Measurements from ENCODE around the gene METTL27. TPM values are rescaled to one million over a fixed set of nuclear protein-coding genes. Genes with fewer than 3 reads are reported as not detected.

METTL27 gene
- total and polyA plus RNA-seq, 9 of the 15 experiments (the other 6 are each of a cell fraction or from before 2014, with no cell fraction given): 0.08 to 0.82 (median 0.33) TPM; not detected in 4

- TF ChIP-seq ZNF197 (CRISPR knock-in tag; IDR thresholded peaks at IDR 0.05; ENCODE audit: low read depth): peak; percentile 95
- TF ChIP-seq ZNF212 (CRISPR knock-in tag; IDR thresholded peaks at IDR 0.05): peak; percentile 91
- TF ChIP-seq MEIS2 (IDR thresholded peaks at IDR 0.05; ENCODE audit: partially characterized antibody): peak; percentile 94
- TF ChIP-seq RBBP5 (IDR thresholded peaks at IDR 0.05; ENCODE audit: borderline replicate concordance, insufficient read depth, low read length, poor library complexity, severe bottlenecking): peak; percentile 67
- TF ChIP-seq TCF7L2 (IDR thresholded peaks at IDR 0.05; ENCODE audit: low read depth, low read length): no peak
- TF ChIP-seq, protein P1, sequence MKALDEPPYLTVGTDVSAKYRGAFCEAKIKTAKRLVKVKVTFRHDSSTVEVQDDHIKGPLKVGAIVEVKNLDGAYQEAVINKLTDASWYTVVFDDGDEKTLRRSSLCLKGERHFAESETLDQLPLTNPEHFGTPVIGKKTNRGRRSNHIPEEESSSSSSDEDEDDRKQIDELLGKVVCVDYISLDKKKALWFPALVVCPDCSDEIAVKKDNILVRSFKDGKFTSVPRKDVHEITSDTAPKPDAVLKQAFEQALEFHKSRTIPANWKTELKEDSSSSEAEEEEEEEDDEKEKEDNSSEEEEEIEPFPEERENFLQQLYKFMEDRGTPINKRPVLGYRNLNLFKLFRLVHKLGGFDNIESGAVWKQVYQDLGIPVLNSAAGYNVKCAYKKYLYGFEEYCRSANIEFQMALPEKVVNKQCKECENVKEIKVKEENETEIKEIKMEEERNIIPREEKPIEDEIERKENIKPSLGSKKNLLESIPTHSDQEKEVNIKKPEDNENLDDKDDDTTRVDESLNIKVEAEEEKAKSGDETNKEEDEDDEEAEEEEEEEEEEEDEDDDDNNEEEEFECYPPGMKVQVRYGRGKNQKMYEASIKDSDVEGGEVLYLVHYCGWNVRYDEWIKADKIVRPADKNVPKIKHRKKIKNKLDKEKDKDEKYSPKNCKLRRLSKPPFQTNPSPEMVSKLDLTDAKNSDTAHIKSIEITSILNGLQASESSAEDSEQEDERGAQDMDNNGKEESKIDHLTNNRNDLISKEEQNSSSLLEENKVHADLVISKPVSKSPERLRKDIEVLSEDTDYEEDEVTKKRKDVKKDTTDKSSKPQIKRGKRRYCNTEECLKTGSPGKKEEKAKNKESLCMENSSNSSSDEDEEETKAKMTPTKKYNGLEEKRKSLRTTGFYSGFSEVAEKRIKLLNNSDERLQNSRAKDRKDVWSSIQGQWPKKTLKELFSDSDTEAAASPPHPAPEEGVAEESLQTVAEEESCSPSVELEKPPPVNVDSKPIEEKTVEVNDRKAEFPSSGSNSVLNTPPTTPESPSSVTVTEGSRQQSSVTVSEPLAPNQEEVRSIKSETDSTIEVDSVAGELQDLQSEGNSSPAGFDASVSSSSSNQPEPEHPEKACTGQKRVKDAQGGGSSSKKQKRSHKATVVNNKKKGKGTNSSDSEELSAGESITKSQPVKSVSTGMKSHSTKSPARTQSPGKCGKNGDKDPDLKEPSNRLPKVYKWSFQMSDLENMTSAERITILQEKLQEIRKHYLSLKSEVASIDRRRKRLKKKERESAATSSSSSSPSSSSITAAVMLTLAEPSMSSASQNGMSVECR (CRISPR knock-in tag; IDR thresholded peaks at IDR 0.05): no peak
- TF ChIP-seq ARHGAP35 (IDR thresholded peaks at IDR 0.05; ENCODE audit: partially characterized antibody): peak; percentile 1
- no peak for TF ChIP-seq PPARD (CRISPR knock-in tag; IDR thresholded peaks at IDR 0.05)
- TF ChIP-seq STAT5B (CRISPR knock-in tag; IDR thresholded peaks at IDR 0.05): no peak
- peak; percentile 100 for TF ChIP-seq EP300 (IDR thresholded peaks at IDR 0.05; ENCODE audit: low read length)
- no peak; the same call in 1 of the 2 replicates for TF ChIP-seq CBX1 (IDR thresholded peaks at IDR 0.05; ENCODE audit: low read depth)
- TF ChIP-seq PRMT5 (CRISPR knock-in tag; IDR thresholded peaks at IDR 0.05): no peak
- no peak for TF ChIP-seq MCM3 (IDR thresholded peaks at IDR 0.05)
- peak; percentile 100 for TF ChIP-seq POLR2AphosphoS5 (IDR thresholded peaks at IDR 0.05; ENCODE audit: control insufficient read depth, insufficient read depth, low read depth, low read length)
- TF ChIP-seq POLR2AphosphoS2 (IDR thresholded peaks at IDR 0.05; ENCODE audit: low read length): no peak
- TF ChIP-seq NCOA2 (IDR thresholded peaks at IDR 0.05; ENCODE audit: partially characterized antibody in 2 of 2): peak in 1 of 2 experiments; percentile 95
- TF ChIP-seq RBM15 (IDR thresholded peaks at IDR 0.05; ENCODE audit: insufficient read depth, low read length): no peak
- peak; percentile 64 for TF ChIP-seq ZKSCAN1 (IDR thresholded peaks at IDR 0.05; ENCODE audit: low read depth, low read length)
- TF ChIP-seq, protein P2, sequence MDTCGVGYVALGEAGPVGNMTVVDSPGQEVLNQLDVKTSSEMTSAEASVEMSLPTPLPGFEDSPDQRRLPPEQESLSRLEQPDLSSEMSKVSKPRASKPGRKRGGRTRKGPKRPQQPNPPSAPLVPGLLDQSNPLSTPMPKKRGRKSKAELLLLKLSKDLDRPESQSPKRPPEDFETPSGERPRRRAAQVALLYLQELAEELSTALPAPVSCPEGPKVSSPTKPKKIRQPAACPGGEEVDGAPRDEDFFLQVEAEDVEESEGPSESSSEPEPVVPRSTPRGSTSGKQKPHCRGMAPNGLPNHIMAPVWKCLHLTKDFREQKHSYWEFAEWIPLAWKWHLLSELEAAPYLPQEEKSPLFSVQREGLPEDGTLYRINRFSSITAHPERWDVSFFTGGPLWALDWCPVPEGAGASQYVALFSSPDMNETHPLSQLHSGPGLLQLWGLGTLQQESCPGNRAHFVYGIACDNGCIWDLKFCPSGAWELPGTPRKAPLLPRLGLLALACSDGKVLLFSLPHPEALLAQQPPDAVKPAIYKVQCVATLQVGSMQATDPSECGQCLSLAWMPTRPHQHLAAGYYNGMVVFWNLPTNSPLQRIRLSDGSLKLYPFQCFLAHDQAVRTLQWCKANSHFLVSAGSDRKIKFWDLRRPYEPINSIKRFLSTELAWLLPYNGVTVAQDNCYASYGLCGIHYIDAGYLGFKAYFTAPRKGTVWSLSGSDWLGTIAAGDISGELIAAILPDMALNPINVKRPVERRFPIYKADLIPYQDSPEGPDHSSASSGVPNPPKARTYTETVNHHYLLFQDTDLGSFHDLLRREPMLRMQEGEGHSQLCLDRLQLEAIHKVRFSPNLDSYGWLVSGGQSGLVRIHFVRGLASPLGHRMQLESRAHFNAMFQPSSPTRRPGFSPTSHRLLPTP (IDR thresholded peaks at IDR 0.05; ENCODE audit: borderline replicate concordance, extremely low read depth, insufficient read length): no peak
- TF ChIP-seq SMARCB1 (IDR thresholded peaks at IDR 0.05; ENCODE audit: insufficient read length, low read depth): no peak
- peak; percentile 93 for TF ChIP-seq ATF7 (IDR thresholded peaks at IDR 0.05)
Observed at GRCh38 chr7:73885975-73886798, 43.9 kb upstream of the METTL27 start (continued).
